Right hindlimb (tissue), 1 donor: ENCODE data around the gene ARHGAP22.
"Not testable (repeated sequence)": the region's sequence is repeated elsewhere in the genome, so short reads cannot be mapped to it uniquely, and the experiment has no call there.

ENCODE experiments used
- DNase-seq: peaks from one replicate; pipeline ENCODE4 v3.0.0-alpha.2; 2018

ARHGAP22 gene

DNA sequence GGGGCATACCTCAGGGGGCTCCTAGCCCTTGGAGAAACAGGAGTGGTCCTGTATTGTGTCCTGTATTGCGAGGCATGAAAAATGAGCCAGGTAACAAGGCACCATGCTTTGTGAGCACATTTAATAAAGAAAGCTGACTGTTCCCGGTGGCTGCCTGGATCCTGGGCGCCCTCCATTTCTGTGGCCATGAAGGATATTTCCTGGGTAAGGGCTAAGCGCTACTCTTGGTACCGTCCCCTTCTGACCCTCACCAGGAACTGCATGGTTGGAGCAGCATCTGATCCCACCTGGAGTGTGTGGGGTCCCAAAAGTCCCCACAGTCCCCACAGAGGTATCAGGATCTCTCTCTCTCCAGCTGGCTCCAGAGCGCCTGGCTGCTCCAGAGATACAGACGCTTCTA, 158.9 kb downstream of the ARHGAP22 start:
- no peak for DNase-seq

DNA sequence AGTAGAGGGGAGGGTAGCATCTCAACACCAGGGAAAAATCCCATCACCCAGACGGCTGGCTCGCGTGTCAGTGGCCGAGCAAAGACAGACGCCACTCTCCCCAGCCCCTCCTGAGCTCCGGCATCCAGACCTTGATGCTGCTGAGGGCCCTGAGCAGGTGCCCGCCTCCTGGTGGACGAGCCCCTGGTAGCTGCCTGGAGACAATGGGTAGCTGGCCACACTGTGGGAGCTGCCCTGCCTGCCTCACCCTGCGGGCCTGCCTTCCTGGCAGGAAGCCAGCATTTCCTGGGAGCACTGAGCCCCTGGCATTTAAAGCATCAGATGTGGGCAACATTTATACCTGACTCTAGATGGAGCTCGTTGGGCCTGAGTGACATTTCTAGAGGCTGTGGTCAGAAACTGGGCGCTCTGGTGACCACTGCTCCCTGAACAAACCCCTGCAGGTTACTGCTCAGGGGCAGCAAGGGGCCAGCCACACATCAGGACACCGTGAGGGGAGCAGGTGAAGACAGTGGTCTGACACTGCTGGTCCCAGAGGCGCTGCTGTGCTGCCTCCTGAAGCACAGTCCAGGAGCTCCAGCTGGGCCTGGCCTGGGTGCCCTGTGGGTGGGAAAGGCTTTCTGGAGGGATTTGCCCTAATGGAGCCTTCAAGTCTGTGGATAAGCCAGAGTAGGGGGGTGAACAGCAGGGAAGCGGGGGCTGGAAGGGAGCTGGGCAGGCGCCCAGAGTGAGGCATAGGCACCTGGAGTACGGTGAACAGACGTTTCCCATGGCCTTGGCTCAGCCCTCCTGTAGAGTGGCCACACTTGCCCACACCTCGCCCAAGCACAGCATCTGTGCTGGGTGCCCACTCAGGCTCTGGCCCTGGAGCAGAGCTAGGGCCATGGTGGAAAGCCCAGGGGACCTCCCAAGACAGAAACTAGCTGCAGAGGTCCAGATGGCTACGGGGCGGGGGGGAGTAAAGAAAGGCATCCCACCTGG, 159.7 kb downstream of the ARHGAP22 start:
- peak; percentile 15 for DNase-seq

DNA sequence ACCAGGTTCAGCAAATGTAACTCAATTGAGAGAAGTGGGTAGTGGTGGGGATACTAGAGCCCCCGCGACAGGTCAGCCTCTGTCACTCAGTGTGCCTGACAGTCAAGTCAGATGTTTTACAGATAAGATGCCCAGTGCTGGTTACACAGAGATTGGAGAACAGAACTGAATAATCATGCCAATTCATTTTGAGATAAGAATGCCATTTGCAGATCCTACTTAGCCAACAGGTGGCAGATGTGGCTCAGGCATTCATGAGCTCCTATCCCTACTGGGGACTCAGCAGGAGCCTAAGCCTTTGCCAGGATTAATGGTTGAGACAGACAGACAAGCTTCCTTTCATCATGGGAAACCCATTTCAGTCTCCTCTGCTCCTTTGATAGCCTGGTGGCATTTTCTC, 160.6 kb downstream of the ARHGAP22 start:
- no peak for DNase-seq

DNA sequence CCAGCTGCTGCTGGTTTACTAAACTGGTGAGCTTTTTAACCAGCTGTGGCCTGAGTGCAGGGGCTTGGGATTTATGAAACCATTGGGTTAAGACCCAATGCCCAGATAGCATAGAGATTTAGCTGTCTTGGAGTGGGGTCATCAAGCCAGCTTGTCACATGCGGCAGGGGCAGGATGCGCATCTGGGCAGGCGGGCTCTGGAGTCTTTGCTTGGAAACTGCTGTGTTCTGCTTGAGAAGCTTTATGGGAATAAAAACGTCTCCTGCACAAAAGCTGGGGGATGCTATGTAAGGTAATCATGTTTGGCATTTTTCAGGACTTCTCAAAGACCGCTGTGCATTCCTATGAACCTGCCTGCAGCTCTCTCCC, 162.1 kb downstream of the ARHGAP22 start:
- DNase-seq = no peak

- no peak for DNase-seq
These were observed 162.6 kb downstream of the ARHGAP22 start for GRCh38 chr10:48442090-48442808.

GRCh38 chr10:48440771-48441170, 164.1 kb downstream of the ARHGAP22 start:
- DNase-seq = no peak

DNA sequence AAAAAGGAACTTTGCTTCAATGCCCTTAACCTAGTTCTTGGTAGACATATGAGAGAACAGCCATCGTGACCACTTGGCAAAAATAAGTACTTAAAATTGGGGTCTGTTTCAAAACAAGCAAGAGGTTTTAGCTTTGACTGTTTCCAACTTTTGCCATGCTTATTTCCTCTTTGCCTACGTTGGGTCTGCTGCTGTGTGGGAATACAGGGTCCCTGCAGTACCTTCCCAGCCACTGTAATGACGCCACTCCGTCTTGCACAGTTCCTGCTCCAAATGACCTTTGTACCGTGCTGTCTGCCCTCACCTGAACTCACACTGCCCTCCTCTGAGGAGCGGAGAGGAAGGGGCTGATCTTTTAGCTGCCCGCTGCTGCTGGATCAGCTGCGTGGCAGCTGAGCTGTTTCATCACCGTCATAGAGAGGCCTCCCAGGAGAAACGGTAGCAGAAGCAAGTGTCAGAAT, 165.3 kb downstream of the ARHGAP22 start:
- no peak for DNase-seq

GRCh38 chr10:48439031-48439430, 165.8 kb downstream of the ARHGAP22 start:
- no peak for DNase-seq

GRCh38 chr10:48437546-48437945, 167.3 kb downstream of the ARHGAP22 start:
- no peak for DNase-seq

GRCh38 chr10:48431871-48432270, 173.0 kb downstream of the ARHGAP22 start:
- DNase-seq = no peak

DNA sequence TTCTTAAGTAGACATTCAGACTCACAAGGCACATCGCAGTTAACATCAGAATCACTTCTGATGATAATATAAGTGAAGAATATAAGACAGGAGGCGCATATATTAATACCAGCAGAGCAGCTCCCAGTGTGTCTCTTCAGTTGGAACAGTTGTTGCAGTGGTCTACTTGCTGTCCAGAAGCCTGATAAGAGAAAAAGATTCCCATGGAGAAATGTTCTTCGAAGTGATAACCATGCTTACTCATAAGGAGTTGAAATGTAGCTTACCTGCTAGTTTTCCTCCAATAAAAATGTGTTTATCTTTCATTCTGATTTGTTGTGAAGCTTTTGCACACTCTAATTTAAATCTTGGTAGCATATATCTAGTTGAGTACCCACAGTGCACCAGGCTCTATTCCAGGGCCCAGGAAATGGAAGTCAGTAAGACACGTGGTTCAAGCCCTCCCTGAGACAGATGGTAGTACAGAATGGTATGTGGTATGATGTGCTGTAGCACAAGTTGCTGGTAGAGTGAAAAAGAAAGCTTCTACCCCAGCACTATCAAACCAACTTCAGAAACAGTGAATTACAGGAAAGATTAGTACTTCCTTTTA, 174.4 kb downstream of the ARHGAP22 start:
- DNase-seq = no peak

GRCh38 chr10:48429309-48429708, 175.6 kb downstream of the ARHGAP22 start:
- no peak for DNase-seq

DNA sequence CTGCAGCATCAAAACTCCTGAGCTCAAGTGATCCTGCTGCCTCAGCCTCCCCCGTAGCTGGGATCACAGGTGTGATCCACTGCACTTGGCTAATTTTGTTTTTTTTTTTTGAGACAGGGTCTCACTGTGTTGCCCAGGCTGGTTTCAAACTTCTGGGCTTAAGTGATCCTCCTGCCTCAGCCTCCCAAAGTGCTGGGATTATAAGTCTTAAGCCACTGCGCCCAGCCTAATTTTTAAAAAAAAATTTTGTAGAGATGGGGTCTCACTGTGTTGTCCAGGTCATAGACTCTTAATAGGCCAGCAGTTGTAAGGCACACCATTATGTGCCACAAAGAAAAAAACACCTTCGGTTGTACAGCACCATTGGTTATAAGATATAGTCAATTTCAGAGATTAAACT, 176.0 kb downstream of the ARHGAP22 start:
- no peak for DNase-seq

DNA sequence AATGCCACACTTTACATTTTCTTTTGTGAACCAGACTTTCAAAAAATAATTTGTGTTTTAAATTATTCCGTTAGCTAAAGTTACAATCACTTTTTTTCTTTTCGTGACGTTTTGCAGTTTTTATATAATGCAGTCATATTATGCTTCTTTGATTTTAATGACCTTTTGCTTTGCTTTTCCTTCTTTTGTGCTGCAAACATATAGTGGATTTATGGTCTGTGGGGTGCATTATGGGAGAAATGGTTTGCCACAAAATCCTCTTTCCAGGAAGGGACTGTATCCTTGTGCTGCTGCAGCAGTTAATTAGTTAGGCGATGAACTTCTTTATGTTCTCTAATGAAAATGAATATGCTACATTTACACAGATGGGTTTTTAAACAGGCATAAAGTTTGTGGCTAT, 181.0 kb downstream of the ARHGAP22 start:
- DNase-seq = no peak

- DNase-seq = not testable (repeated sequence)
These were observed 183.0 kb downstream of the ARHGAP22 start for GRCh38 chr10:48421862-48422261.

DNA sequence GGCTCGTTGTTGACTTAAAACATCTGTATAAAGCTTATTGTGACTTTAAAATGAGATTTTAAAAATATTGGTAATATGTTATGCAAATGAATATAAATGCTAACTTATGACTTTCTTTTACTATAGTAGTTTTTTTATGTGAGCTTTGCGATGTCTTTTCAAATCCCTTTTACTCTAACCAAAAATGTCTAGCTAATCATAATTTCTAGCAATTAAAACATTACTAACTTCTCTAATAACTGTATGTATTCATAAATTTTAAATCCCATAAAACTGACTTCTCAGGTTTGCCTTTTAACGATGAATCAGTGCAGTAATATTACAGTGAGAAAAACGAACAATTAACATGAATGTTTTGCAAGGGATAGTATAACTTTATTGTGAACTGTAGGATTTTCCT, 185.2 kb downstream of the ARHGAP22 start:
- no peak for DNase-seq

- DNase-seq = no peak
These were observed 186.6 kb downstream of the ARHGAP22 start for GRCh38 chr10:48418189-48418788.

GRCh38 chr10:48417374-48417773, 187.5 kb downstream of the ARHGAP22 start:
- no peak for DNase-seq

GRCh38 chr10:48416584-48417232, 188.2 kb downstream of the ARHGAP22 start:
- DNase-seq = no peak

DNA sequence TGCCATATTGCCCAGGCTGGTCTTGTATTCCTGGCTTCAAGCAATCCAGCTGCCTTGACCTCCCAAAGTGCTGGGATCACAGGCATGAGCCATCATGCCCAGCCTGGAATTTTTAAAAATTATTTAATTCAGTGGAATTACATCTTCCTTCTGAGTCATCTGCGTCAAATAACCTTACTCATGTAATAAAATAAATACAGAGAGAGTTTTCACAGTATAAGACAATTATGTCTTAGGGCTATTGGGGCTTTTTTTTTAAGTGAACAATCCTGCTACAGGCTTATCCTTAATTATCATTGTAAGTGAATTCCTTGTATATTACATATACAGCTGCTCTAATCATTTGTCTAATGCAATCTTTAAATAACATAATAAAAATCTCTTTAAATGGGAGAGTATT, 190.1 kb downstream of the ARHGAP22 start:
- no peak for DNase-seq

- DNase-seq = no peak
These were observed 190.7 kb downstream of the ARHGAP22 start for GRCh38 chr10:48414160-48414559.

- no peak for DNase-seq
These were observed 191.9 kb downstream of the ARHGAP22 start for GRCh38 chr10:48412933-48413332.

DNA sequence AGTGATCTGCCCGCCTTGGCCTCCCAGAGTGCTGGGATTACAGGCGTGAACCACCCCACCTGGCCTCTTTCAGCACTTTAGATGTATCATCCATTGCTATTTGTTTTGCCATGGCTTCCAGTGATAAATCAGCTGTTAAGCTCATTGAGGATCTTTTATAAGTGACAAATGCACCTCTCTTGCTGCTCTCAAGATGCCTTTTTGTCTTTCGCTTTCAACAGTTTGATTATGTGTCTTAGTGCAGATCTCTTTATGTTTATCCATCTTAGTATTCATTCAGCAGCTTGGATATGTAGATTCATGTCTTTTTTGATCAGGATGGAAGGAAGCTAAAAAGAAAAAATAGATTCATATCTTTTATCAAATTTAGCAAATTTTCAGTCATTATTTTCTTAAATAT, 192.8 kb downstream of the ARHGAP22 start:
- DNase-seq = no peak
